ENCODE data around the gene IMMT.

GRCh38 chr2:86213699-86214502 lies 18.6 kb upstream of the IMMT start:
- no peak for TF ChIP-seq POLR2AphosphoS5 (IDR thresholded peaks at IDR 0.05; ENCODE audit: low read depth, low read length)
- no peak for TF ChIP-seq POLR2A (IDR thresholded peaks at IDR 0.05; ENCODE audit: low read depth, low read length)

Measured in GM12891 (cell line).